DMS 273 (cell line): ENCODE measurements around the gene SHH.
A peak's percentile ranks its signal among the peaks of the same experiment; 100 is the strongest.

Experiments
- DNase-seq: peaks from one replicate; lab custom pipeline; 2025; ENCODE audit not compliant: unreplicated experiment; lab: John Stamatoyannopoulos, UW

The SHH gene

DNA sequence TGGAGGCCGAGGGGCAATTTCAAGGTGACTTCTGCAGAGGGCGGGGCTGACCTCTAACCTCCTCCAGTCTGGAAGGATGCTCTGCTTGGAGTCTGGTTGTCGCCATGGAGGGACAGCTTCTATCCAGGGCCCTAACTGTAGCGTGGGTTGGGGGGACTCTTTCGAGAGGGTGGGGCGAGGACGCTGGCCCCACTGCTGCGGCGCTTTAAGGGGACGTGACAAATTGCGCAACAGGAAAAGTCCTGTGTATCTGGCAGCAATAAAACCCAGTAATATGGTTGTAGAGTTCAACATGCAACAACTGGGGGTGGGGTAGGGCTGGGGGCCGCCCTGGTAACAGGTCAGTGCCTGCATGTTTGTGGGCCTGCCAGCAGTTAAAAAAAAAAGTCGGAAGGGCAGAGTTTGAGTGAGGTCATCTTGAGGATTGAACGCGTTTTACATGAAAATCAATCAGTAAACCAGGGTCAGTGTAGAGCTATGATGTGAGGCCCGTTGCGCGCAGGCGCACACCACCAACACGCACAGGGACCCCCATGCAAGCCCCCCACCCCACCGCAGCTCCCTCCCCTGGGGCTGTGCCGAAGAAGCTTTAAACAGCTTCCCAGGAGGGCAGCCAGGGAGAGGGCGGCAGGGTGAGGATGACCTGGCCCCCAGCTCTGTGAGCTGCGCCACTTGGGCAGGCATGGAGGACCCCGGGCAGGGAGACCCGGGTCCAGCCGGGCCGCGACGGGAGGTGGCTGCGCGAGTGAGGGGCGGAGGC is 4.3 kb downstream of the SHH start:
- no peak for DNase-seq

DNA sequence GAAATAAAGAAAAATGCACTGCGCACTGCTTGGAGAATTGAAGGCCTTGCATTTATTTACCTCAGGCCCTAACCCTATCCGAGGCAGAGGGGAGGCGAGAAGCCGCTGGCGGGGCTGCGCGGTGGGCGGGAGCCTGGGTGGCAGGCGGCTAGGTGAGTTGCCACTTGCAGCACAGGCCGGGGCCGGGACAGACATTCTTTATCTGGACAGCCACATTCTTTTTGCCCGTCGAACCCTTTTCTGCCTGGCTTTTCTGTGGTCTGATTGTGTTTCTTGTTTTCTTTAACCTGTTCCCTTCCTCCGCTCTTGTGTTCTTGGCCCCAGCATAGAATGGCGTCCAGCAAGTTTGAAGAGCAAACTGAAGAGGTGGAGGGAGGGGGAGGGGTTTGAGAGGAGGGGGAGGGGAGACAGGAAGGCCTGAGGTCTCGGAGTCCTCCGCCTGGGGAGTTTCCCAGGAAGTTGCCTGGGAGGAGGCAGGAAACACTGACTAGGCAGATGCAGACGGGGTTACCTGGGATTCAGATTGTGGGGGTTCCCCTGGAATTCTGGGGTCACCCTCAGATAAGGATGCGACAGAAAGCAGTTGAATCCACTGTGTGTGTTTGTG is 5.1 kb downstream of the SHH start:
- DNase-seq, result no peak

DNA sequence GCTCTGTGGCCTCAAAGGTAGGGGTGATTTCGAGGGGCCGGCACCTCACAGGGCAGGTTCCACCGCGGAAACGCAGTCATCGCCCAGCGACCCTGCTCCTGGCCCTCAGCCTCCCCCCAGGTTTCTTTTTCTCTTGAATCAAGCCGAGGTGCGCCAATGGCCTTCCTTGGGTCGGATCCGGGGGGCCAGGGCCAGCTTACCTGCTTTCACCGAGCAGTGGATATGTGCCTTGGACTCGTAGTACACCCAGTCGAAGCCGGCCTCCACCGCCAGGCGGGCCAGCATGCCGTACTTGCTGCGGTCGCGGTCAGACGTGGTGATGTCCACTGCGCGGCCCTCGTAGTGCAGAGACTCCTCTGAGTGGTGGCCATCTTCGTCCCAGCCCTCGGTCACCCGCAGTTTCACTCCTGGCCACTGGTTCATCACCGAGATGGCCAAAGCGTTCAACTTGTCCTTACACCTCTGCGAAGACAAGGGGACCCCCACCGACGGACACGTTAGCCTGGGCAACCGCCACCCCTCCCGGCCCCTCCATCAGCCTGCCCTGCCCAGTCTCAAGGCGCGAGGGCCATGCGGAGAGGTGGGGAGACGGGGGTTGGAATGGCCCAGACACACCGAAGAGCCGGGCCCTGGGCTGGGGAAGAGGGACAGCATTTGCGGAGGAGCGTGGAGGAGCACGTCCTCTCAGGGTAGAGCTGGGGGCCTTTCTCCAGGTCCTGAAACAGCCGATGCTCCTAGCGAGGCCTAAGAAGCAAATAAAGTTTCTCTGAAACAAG is 6.0 kb downstream of the SHH start:
- DNase-seq, result no peak

DNA sequence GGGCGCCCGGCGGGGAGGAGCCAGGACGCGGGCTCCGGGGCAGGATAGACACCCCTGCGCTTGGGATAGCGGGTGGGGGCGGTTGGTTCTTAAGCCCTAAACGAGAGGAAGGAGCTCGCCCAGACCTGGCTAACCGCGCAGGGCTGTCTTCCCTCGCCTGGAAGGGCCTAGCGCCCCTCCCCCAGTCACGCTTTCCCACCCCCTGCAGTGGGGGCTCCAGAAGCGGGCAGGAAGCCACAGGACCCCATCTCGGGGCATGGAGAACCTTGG is 6.5 kb downstream of the SHH start:
- DNase-seq, result no peak

DNA sequence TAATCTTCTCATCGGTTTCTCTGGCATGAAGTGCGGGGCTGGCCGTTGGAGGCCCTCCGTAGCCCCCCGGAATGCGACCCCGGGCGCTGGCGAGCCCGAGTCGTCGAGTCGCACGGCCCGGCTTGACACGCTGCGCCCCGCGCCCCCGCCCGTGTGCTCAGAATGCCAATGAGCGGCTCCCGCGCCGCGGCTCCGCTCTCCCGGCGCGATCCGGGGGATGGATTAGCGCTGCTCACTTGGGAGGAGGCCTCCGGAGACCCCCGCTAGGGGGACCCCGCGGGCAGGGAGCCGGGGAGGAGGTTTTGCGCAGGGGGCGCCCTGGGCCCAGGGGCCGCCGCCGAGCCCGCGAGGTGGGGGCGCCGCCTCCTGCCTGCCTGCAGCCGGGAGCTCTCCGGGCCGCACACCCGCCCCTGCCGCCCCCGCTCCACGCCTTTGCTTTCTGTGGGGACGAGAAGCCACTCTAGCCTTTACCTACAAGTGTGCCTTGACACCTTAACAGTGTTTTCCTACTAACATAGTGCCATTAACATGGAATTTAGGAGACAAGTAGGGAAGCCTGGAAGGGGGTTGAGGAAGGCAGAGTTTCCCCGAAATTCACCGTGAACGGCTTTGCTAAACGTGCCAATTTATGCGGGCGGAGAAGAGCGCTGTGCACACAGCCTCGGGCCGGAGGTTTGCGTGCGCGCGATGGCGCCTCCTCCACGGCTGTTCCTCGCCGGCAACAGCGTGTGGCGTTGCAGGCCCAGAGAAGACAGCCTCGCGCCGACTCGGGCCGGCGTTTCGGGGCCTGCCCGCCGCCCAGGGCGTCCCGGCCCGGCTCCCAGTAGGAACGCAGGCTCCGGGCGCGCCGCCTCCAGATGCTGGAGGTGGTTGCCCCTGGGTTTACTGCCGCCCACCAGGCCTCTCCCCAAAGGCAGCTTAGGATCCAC is 7.1 kb downstream of the SHH start:
- peak; percentile 95 for DNase-seq

DNA sequence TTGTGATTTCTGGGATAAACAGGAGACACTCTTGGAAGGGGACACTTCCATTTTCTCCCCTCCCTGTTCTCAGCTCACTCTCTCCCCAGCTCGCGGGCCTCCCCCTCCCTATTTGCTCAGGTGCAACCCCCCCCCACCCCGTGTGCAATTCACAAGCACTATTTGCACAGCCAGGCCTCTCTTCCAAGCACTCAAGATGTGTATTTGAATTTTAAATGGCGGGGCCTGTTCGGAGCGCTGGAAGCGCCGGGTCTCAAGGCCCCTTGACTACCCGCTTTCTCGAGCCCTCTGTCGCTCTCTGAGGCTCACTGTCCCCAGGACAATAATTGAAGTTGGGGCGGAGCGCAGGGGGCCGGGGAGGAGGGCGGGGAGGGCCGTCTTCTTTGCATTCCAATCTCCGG is 7.8 kb downstream of the SHH start:
- DNase-seq, result no peak

DNA sequence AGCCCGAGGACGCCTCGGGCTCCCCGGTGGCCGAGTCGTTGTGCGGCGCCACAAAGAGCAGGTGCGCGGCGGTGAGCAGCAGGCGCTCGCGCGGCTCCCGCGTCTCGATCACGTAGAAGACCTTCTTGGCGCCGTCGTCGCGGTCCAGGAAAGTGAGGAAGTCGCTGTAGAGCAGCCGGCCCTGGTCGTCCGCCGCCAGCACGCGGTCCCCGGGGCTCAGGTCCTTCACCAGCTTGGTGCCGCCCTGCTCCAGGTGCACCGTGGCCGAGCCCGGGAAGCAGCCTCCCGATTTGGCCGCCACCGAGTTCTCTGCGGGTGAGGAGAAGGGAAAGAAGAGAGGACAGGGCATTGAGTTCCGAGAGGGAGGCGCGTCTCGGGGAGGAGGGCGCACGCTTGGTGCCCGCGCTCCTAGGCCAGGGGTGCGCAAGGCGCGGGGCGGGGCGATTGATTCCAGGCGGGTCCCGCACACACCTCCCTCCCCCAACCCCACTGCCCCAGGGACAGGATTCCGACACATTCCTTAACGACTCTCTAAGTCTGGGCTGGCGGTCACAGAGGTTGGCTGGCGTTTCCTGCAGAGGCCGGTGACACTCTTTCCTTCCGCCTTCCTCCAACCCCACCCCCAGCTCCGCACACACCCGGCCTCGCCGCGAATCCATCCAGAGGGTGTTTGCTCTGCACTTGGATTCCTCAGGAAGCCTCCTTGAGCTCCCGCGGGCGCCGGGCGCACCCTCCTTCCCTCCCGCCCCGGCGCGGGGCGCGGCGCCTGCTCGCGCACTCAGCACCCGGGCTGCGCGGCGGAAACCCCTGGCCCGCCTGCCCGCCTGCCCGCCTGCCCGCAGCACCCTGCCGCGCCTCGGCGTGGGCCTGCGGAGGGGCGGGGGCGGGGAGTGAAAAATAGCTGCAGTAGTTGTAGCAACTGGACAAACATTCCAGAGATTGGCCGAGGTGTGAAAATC is 8.6 kb downstream of the SHH start:
- peak; percentile 73 for DNase-seq

DNA sequence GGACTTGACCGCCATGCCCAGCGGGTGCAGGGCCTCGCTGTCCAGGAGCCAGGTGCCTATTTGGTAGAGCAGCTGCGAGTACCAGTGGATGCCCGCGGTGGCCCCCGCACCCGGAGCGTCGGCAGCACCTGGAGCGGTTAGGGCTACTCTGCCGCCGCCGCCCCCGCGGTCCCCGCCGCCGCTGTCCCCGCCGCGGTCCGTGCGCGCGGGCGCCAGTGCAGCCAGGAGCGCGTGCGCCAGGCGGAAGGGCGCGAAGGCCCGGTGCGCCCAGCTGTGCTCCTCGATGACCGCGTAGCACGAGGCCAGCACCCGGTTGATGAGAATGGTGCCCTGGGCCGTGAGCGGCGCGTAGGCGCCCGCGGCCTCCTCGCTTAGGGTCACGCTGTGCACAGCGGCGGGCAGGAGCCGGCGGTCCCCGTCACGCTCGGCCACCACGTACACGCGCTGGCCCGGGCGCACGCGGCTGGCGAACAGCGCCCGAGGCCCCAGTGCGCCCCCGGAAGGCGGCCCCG is 9.3 kb downstream of the SHH start:
- no peak for DNase-seq

DNA sequence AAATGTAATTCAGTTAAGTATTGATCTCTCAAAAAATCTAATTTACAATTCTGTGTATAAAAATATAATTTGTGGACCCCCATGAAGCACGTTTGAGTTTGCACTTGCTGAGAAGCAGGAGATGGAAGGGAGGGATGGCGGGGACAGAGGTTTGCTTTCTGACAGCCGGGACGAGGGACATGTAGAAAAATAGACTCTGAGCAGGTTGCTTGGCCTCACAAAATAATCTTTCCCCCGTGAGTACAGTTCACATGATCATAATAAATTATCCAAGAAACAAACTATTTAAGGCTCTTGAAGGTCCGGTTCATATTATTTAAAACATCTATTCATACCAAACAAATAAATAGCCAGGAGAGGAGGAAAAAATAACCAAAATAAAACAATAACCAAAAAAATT is 10.0 kb downstream of the SHH start:
- no peak for DNase-seq

DNA sequence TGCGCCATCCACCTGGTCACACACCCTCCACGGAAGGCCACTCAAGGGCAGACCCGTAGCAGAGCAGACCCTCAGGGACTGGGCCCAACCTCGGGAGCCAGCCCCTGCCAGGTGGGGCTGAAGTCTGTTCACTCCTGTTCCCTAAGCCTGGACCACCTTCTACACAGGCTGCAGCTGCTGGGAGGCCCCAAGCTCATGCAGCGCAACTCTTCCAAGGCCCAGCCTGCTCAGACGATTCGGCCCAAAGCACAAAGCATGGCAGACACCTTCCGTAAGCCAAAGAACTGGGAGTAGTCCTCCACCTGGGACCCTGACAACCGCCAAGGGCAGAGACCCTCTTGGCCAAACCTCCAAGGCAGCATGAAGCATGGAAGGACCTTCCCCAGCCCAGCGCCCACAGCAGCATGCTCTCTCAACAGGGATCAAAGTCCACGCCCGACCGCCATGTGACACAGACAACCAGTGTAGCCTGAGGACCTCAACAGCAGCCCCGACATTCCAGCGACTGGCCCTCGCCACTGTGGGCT is 11.5 kb downstream of the SHH start:
- no peak for DNase-seq

DNA sequence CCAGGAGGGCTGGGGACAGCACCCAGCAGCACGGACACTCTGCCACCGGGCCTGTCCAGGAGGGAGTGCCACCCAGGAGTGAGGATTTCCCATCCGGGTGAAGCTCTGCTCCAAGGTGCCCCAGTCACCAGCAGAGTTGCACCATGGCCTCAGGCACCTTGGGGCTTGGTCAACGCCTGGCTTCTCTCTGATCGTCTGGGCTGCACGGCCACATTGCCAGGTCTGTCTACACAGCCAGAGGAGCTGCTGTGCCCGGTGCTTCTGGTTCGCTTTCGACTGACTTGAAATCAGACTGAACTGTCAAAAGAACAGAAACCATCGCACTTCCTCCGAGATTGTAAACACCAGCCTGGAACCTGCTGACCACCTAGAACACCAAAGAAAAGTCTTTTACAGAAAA is 12.0 kb downstream of the SHH start:
- no peak for DNase-seq

DNA sequence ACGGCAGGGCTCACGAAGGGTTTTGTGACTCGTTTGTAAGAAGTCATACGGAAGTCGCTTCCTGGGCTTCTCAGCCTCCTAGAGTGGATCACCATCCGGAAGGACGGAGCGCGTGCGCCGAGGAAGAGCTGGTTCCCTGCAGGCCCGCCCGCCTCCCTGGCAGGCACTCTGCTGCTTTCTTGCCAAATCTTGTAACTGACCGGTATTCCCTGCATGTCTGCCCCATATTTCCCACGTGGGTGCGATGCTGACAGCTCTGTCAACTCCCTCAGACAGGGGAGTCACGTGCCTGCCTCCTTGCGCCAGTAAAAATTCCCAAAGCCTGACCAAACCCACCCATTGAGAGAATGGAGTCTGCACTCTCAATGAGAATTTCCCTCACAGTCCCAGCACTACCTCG is 12.7 kb downstream of the SHH start:
- DNase-seq, result peak; percentile 35

DNA sequence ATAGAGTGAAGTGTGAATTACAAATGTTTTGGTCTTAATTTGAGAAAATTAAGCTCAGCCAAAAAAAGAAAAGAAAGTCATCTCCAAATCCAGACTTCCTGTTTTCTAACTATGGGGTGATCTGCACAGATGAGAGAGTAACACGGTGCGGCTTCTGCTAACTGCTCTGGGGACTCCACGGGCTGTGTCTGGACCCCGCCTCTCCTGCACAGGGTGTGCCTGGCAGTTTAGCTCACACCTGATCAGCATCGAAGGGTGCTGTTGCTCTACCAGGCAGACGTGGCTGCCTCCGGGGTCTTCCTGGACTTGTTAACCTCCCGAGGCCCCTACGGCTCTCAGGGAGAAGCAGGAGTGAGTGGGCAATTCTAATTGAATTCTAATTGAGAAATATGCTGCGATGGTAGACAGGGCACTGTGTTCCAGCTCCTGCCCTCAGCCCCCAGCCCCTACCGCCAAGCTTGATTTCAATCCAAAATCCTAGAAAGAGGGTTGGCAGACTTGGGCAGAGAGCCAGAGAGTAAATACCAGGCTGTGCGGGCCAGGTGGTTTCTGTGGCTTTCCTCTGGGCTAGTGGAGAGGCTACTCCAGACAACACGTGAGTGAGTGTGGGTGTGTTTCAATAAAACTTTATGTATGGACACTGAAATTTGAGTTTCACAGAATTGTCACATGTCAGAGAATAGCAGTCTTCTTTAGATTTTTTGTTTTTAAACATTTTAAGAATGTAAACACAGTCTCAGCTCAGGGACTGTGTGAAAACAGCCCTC is 13.4 kb downstream of the SHH start:
- peak; percentile 48 for DNase-seq

DNA sequence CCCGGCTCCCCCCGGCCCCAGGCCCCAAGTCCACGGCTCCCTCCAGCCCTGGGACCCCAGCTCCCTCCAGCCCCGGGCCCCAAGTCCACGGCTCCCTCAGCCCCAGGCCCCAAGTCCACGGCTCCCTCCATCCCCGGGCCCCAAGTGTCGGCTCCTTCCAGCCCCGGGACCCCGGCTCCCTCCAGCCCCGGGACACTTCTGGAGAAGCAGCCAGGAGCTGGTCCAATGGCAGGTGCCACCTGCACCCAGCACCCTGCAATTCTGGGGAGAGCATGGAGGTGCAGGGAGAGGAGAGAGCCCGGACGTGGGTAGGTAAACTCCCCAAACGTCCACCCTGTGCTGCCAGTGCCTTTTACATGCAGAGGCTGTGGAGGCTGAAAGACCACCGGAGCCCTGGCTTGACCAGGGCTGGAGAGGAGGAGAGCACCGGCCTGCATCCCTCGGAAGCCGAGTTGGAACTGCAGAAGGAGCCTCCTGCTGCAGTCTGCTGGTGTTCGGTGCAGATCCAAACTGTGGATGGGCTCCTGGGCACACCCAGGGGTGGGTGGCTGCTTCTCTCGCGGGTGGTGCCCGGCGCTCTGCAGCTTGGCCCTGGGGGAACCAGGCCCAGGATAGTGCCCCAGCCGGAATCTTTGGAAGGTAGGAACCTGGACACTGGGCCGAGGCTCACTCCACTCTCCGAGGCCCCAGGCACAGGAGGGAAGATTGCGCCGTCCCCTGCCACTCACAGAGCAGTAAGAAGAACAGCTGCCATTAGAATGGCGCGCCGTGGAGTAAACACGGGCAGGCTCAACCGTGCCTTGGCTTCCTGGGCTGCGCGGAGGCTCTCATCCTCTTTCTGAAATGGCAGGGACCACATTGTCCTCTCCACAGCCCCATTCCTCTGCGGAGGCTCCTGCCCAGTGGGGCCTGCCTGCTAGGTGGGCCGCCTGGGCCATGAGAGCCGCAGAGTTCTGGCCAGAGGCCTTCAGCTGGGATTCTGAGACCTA is 14.7 kb downstream of the SHH start:
- DNase-seq, result no peak

DNA sequence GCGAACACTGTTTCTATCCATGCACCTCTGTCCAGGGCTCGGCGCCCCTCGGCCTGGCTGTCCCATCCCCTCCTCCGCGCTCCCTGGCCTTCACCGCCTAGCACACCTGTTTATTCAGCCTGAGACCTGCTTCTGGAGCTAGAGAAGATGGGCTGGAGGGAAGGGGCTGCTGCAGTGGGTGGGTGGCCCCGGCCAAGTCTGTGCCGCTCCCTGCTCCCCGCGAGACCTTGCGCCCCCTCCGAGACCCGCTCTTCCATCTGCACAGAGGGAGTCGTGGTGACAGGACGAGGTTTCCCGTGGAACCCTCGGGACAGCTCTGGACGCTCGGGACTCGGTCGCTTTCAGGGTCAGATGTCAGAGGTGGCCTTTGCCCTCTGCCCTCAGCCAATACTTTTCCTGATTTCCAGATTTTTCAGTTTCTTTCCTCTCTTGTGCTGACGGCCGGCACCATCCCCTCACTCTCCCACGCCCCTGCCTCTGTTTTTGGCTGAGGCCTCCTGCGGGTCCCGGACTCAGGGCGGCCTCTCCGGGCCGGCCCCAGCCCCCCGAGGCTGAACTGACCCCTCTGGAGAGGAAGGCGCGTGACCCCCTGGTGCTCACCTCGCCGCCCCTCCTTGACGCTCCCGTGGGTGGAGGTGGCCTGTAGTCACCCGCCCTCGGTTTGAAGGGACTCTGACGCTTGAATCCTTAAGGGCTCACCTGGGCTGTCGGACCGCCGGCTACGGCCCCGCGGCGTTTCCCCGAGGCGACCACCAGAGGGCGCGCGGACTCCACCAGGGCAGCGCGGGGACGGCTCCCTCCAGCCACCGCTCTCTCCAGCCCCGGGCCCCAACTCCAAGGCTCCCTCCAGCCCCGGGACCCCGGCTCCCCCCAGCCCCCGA is 15.6 kb downstream of the SHH start:
- DNase-seq, result peak; percentile 73

DNA sequence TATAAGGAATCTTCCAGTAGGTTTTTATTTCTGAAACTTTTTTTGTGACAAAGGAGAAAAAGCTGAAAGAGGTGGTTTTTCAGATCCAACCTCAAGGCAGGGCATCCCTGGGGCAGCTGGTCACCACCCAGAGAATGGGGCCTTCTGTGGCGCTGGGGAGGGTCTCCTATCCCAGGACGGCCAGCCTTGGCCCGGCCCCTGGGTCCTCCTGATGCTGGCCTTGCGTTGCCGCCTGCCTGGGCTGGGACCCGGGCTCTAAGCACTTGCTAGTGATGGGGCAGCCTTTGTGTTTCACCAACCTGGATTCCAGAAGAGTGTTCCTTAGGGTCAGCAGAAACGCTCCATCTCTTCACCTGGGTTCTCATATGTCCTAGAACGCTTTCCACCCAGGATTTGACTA is 16.3 kb downstream of the SHH start:
- no peak for DNase-seq

DNA sequence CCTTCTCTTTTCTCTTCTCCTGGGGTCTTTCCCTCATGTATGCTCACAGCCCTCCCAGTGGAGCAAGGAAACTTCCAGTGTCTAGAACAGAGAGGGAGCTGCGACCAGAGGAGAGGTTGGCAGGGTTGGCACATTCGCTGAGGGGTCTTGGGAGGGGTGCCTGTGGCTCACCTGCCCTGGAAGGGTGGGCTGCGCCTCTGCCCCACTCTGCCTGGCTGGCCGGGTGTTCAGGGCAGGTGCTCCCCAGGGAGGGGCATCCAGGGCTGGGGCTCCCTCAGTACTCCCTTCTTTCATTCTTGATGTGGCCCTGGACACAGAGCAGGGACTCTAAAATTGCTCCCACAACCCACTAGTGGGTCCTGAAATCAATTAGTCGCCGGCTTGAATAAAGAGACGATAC is 16.9 kb downstream of the SHH start:
- DNase-seq, result no peak
